ENCODE measurements around the gene NEB.
"Not testable (repeated sequence)": the region's sequence is repeated elsewhere in the genome, so short reads cannot be mapped to it uniquely, and the experiment has no call there.

Gene NEB

DNA sequence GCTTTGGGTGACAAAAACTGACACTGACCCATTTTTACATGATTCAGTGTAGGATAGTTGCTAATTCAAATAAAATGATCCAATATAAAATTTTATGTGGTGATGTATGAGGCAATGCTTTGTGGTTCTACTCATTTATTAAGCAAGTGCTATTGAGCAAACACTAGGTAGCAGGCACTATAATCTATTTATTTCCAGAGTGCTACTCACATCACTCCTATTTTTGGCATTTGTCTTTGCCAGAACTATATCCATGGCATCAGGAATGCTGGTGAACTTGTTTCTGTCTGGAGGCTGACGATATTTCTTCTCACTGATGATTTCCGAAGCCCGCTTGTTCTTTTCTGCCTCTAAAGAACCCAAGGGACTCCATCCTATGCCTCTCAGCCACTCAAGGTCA is 84.3 kb downstream of the NEB start:
- DNase-seq = no peak

DNA sequence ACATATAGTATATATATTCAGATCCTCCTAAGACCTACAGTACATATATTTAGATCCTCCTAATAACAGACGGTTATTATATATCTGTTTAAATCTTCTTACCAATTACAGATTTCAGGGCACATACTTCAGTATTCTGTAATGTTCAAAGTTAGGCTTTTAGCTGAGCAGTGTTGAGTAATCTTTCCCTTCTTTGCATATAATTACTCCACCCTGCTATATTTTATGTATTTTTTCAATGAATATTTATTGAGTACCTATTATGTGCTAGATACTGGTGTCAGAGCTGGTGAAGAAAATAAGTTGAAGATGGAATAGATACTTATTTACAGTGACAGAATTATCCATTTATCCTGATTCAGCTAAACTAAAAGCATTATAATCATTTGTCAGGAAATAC is 84.9 kb downstream of the NEB start:
- no peak for DNase-seq

DNA sequence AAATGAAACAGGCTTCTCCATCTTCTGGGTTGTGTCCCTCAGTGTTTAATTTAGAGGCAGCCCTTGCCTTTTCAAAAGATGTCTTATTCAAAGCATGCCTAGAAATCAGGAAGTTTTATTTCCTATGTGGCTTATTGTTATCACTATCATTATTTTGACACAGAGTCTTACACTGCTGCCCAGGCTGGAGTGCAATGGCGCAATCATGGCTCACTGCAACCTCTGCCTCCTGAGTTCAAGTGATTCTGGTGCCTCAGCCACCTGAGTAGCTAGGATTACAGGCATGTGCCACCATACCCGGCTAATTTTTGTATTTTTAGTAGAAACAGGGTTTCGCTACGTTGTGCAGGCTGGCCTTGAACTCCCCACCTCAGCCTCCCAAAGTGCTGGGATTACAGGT is 87.8 kb downstream of the NEB start:
- DNase-seq = not testable (repeated sequence)

DNA sequence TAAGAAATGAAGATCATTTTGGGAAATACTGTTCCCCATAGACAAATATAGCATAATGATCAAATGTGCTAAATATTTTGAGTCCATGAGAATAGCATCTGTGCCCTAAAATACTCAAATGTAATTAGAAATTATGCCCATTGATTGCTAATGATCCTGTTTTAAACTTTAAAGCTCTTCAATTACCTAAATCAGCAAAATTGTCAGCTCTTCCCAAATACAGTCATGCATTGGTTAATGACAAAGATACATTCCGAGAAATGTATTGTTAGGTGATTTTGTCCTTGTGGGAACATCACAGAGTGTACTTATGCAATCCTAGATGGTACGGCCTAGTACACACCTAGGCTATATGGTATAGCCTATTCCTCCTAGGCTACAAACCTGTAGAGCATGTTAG is 89.7 kb downstream of the NEB start:
- DNase-seq = no peak

DNA sequence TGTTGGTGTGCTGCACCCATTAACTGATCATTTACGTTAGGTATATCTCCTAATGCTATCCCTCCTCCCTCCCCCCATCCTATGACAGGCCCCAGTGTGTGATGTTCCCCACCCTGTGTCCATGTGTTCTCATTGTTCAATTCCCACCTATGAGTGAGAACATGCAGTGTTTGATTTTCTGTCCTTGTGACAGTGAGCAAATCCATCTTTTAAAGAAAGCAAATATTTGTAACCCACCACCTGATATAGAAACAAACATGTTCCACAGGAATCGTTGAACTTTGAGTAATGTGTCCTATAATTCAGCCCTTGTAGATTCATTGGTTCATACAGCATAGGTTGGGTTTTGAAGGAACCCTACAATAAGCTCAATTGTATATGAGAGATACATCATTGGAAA is 92.4 kb downstream of the NEB start:
- not testable (repeated sequence) for DNase-seq

- DNase-seq = no peak
Measured at GRCh38 chr2:151640087-151640486, 94.2 kb downstream of the NEB start.

- no peak for DNase-seq
Measured at GRCh38 chr2:151638990-151639389, 95.3 kb downstream of the NEB start.

DNA sequence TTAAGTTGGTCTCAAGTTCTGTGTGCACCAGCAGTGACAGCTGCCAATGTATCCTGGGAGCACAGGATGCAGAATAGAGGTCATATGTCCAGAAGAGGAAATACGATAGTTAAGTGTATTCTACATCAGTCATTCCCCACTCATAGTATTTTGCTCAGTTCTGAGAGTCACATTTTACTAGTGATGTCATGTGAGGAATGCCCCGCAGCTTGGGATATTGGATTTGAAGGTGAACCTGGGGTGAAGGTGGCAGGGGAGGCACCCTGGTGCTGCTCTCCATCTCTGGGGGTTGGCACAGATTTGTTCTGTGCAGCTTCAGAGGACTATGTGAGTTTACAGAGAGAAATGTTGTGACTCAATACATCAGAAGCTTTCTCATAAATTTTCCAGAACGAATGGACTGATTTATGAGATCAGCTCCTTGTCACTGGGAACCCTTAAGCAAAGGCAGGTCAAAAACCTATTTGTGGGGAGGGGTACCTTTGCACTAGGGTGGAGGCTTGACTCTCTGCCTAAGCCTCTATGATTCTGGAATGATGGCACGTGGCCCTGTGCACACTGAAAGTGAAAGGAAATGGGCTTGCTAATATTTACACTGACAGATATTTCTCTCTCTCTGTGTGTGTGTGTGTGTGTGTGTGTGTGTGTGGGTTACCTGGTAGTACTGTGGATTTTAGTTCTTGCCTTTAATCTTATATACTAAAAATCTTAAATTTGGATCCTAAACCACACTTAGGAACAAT is 95.9 kb downstream of the NEB start:
- peak; percentile 12 for DNase-seq

DNA sequence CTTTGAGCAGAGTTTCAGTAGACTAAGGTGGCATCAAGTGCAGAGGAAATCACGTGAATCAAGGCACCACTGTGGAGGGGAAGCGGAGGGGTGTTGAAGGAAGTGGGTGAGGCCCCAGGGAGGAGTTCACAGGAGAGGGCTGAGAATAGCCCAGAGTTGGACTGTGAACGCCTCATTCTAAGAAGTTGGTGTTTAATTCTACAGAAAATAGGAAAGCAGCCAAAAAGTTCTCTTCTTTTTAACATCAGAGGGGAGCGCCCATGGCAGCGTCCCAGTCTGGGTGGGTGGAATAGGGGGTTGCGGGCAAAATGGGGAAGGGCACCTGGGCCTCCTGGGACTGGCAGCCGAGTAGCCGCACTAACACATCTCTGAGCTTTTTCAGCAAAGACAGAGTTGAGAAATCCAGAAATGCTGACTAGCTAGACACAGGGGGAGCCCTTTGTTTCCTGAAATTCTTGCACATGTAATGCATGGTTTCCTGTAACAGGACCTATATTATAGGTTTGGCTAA is 97.0 kb downstream of the NEB start:
- peak; percentile 61 for DNase-seq

DNA sequence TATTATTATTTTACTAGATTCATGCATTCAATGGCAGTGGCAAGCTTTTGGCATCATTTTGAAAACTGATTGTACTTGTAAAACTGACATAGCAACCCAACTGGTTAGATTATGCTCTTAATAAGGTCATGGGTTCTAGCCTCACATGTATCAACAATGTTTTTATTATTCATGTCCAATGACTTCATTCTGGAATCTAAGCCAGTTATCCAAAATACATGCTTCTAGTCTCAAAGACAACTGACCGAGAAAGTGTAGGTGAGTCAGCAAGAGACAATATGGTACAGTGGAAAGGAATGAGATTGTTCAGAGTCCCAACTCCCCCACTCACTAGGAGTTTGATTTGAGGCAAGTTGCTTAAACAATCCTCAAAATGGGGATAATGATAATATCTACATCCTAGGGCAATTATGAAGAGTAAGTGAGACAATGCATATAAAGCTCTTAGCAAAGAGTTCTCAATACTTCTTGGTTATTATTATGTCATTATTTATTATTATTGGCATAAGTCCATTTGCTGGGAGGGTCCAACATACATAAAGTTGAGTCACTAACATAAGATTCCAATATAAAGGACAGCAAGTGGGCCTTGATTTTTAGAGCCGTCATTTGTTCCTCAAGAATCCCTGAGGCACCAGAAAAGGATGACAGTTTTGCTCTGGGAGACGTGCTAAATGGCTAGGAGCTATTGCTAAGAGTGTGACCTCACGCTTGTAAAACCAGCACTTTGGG is 99.4 kb downstream of the NEB start:
- DNase-seq = no peak

DNA sequence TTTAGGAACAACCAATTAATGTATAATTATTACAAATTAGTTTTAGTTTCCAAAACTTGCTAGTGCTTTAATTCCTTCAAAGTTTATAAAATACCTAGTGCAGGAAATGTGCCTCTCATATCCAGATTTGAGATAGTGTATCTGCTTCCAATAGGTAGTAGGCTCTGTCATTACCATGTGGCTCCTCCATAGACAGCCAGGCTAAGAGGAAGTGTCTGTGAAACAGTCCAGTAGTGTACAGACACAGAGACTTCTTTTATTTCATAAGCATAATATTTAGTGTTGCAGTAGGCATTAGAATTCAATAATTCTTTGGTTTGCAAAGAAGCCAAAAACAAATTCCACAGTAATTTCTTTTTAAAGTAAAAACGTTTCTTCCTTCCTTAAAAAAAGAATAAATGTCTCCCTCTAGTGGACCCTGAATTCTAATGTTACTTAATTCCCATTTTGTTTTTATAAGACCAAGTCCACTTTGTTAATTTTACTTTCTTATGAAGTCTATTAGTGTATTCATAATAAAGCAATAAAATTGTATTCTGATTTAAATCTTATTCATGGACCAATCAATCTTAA is 101.2 kb downstream of the NEB start:
- DNase-seq = no peak

DNA sequence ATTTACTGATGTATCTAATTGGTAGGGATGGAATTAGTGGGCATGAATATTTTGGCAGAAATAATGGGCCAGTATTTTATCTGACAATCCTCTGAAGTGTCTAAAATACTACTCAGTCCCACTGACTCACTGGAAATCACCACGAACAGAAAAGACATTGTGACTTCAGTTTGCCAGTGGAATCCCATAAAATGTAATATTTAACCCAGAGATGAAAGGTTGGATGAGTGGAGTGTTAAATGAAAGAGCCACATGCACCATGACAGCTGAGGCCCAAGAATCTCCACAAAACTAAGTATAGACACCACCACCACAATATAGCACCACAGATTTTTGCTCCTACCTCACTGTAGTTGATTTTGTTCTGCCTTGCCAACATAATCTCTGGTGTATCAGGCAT is 103.9 kb downstream of the NEB start:
- DNase-seq = no peak

- no peak for DNase-seq
Measured at GRCh38 chr2:151627353-151627752, 106.9 kb downstream of the NEB start.

GRCh38 chr2:151624271-151624670 is 110.0 kb downstream of the NEB start:
- no peak for DNase-seq

- DNase-seq = no peak
Measured at GRCh38 chr2:151623631-151624030, 110.6 kb downstream of the NEB start.

DNA sequence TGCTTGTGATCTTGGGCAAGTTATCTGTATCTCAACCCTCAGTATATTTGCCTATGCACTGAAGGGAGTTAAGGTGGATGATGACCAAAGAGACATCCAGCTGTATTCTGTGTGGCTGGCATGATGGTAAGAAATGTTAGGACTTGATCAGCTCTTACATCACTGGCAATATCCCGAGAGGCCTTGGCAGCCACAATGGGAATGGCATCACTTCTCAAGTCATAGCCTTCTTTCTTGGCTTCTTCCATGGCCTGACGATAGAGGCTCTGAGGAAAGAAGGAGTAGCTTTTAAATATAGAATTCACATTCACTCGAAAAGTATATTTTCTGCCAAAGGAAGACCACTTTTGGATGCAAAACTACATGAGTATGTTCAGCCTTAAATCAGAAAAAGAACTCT is 113.5 kb downstream of the NEB start:
- no peak for DNase-seq

DNA sequence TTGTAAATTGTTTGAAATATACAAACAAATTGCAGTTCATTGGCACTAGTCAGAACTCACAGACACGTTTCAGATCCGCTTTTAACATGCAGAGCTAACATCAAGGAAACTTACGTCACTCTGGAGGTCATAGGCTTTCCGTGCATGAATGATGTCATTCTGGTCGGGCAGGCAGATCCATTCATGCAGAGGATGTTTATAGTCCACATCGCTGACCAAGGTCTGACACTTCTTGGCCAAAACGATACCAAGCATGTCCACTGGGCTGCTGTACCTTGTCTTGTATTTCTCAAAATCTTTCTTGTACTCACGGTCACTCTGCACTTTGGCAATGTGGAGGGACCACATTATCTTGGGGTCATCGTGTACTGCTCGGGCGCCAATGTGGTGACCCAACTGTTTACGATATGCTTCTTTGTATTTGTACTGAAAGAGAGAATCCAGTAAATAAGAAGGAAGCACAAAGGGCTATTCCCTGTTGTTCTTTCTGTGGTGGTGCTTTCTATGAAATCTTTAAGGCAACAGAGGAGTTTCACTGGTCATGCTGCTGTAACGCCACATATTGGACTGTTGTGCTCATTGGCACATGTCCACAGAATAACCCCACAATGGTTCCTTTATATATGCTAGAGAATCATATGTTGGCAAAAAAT is 114.8 kb downstream of the NEB start:
- no peak for DNase-seq

DNA sequence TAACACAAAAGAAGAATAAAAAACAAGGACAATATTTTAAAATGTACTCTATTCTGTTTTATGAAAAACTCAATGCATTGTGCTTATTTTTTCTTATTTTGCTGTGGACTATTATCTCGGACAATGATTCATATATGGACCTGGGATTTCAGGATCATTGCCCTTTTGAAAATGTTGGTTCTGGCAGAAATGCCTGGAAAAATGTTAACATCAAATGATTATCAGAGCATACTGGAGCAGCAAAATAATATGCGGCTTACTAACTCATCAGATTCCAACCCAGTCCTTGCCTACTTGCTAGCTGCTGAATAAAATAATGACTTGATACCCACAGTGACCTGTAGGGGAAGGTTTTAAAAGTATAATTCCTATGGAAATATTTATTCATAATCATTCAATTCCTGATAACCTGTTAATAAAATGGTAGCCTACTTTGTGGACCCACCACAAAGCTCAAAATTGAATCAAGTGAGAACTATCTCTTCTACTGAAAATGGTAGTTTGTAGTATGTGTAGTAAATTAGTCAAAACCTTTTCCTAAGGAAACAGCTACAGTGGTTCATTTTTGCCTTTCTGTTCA is 117.4 kb downstream of the NEB start:
- no peak for DNase-seq

GRCh38 chr2:151614606-151615306 is 119.5 kb downstream of the NEB start:
- no peak for DNase-seq

- no peak for DNase-seq
Measured at GRCh38 chr2:151614159-151614558, 120.1 kb downstream of the NEB start.

- DNase-seq = no peak
Measured at GRCh38 chr2:151611351-151611750, 122.9 kb downstream of the NEB start.

DNA sequence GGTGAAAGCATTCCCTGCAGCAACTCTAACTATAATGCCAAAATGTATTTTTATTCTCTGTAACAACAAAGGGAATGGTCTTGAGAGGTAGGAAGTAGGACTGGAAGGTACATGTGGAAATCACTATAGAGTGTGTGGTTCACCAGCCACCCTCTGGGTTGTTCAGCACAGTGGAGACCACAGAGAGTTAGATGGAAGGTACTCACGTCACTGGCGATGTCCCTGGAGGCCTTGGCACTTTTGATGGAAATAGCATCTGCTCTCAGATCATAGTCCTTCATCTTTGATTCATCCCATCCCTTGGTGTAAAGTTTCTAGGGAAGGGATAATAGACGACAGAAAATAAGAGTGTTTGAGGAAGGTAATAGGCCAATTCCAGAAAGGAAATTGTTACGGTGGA is 124.0 kb downstream of the NEB start:
- no peak for DNase-seq

GRCh38 chr2:151609705-151610104 is 124.6 kb downstream of the NEB start:
- DNase-seq = no peak
